H1 (cell line): Measurements from ENCODE around the gene PIK3R1. TPM values are rescaled to one million over a fixed set of nuclear protein-coding genes. Genes with fewer than 3 reads are reported as not detected.

Experiments
- CTCF ChIA-PET: fragments of 300-600 bp; sonication (Branson Sonifier 250); formaldehyde crosslinking; loops from one replicate; lab custom pipeline; 2021; ENCODE audit not compliant: partially characterized antibody; lab: Charles Lee
- POLR2A ChIA-PET: fragments of 300-600 bp; sonication (Branson Sonifier 250); formaldehyde crosslinking; loops from one replicate; lab custom pipeline; 2021; ENCODE audit warnings: inconsistent platforms; ENCODE audit not compliant: partially characterized antibody; lab: Charles Lee
- DNase-seq, 2 experiments: peaks; one replicate each; pipeline versions ENCODE4 v3.0.0 to v3.0.0-alpha.2; 2010 to 2022; ENCODE audit warnings: low spot score in 2 of 2, low read depth in 1 of 2, mixed read lengths in 1 of 2
- FAIRE-seq: peaks from 2 replicates; lab custom pipeline; 2011; peaks lifted over from hg19 to GRCh38; lab: Jason Lieb, UNC
- H2AFZ ChIP-seq: 2 replicates; pipeline ENCODE4 v1.8.1; 2012; ENCODE audit warnings: low read length, inconsistent platforms
- H2AK5ac ChIP-seq: 2 replicates; pipeline ENCODE4 v1.6.1; 2013; ENCODE audit warnings: low read depth, low read length
- H2BK120ac ChIP-seq: replicated peaks from 2 replicates; pipeline ENCODE3; 2013; ENCODE audit warnings: low read depth, low read length, inconsistent platforms
- H2BK12ac ChIP-seq: 2 replicates; pipeline ENCODE4 v1.6.1; 2013; ENCODE audit warnings: low read depth, low read length
- H2BK15ac ChIP-seq: 2 replicates; pipeline ENCODE4 v1.6.1; 2013; ENCODE audit warnings: low read length
- H2BK20ac ChIP-seq: 2 replicates; pipeline ENCODE4 v1.6.1; 2013; ENCODE audit warnings: low read length
- H2BK5ac ChIP-seq: 2 replicates; pipeline ENCODE4 v1.6.1; 2013; ENCODE audit warnings: low read depth, low read length
- H3K14ac ChIP-seq: 2 replicates; pipeline ENCODE4 v1.6.1; 2013; ENCODE audit warnings: inconsistent platforms; ENCODE audit not compliant: insufficient read length
- H3K18ac ChIP-seq: 2 replicates; pipeline ENCODE4 v1.6.1; 2013; ENCODE audit warnings: low read length; ENCODE audit errors: extremely low read depth
- H3K23ac ChIP-seq: 2 replicates; pipeline ENCODE4 v1.6.1; 2013; ENCODE audit warnings: inconsistent platforms; ENCODE audit not compliant: insufficient read length
- H3K23me2 ChIP-seq: 2 replicates; pipeline ENCODE4 v1.6.1; 2013; ENCODE audit warnings: low read depth, low read length
- H3K27ac ChIP-seq: 2 replicates; pipeline ENCODE4 v1.6.1; 2011; ENCODE audit warnings: low read depth, low read length, inconsistent platforms
- H3K27me3 ChIP-seq, 4 experiments: replicated peaks in 1 of 4; 1 replicate in 1 of 4; 2 replicates in 3 of 4; pipeline versions ENCODE4 v1.6.1 to v1.8.1; 2011 to 2013; ENCODE audit warnings: low read length in 3 of 4, mild to moderate bottlenecking in 3 of 4, inconsistent platforms in 2 of 4, mixed read lengths in 2 of 4, moderate library complexity in 1 of 4; ENCODE audit not compliant: control insufficient read depth in 3 of 4, insufficient read depth in 3 of 4; ENCODE audit errors: extremely low read depth in 1 of 4
- H3K36me3 ChIP-seq, 4 experiments: 2 replicates each; pipeline versions ENCODE4 v1.6.1 to v1.8.1; 2011 to 2013; ENCODE audit warnings: mild to moderate bottlenecking in 4 of 4, low read length in 3 of 4, moderate library complexity in 2 of 4, control low read depth in 1 of 4, inconsistent platforms in 1 of 4; ENCODE audit not compliant: insufficient read depth in 4 of 4, control insufficient read depth in 2 of 4
- H3K4ac ChIP-seq: replicated peaks from 2 replicates; pipeline ENCODE3; 2013; ENCODE audit warnings: low read length, low read depth, mixed read lengths, inconsistent platforms; ENCODE audit not compliant: insufficient read length
- H3K4me1 ChIP-seq, 4 experiments: replicated peaks in 1 of 4; 1 replicate in 1 of 4; 2 replicates in 3 of 4; pipeline versions ENCODE4 v1.6.1 to v1.8.1; 2011 to 2013; ENCODE audit warnings: low read length in 3 of 4, inconsistent platforms in 2 of 4, mixed read lengths in 1 of 4; ENCODE audit not compliant: insufficient read depth in 4 of 4, control insufficient read depth in 3 of 4
- H3K4me2 ChIP-seq, 2 experiments: 2 replicates each; pipeline versions ENCODE4 v1.6.1 to v1.8.1; 2011 to 2013; ENCODE audit warnings: low read depth in 2 of 2, low read length in 2 of 2, control low read depth in 1 of 2, inconsistent platforms in 1 of 2, mild to moderate bottlenecking in 1 of 2; ENCODE audit not compliant: insufficient read depth in 1 of 2
- H3K4me3 ChIP-seq, 4 experiments: fragments of 200-600, 300-600 bp in 1 of 4; sonication (generic), shearing (Covaris generic), sonication (Bioruptor Twin) in 1 of 4; 2 replicates each; pipeline versions ENCODE4 v1.5.1 to v1.8.1; 2011 to 2016; ENCODE audit warnings: low read length in 4 of 4, low read depth in 3 of 4, control low read depth in 2 of 4, inconsistent platforms in 2 of 4, mild to moderate bottlenecking in 2 of 4, mixed read lengths in 1 of 4, moderate library complexity in 1 of 4; ENCODE audit not compliant: insufficient read depth in 2 of 4; ENCODE audit errors: extremely low read depth in 1 of 4
- H3K56ac ChIP-seq: replicated peaks from 2 replicates; pipeline ENCODE3; 2013; ENCODE audit warnings: low read depth, mild to moderate bottlenecking, mixed read lengths, low read length, inconsistent platforms; ENCODE audit not compliant: insufficient read length
- H3K79me1 ChIP-seq: 2 replicates; pipeline ENCODE4 v1.6.1; 2013; ENCODE audit warnings: low read depth, low read length, control low read depth
- H3K79me2 ChIP-seq, 2 experiments: 2 replicates each; pipeline versions ENCODE4 v1.6.1 to v1.8.1; 2012 to 2013; ENCODE audit warnings: low read length in 2 of 2, mild to moderate bottlenecking in 2 of 2, inconsistent platforms in 1 of 2; ENCODE audit not compliant: insufficient read depth in 2 of 2, control insufficient read depth in 1 of 2
- H3K9ac ChIP-seq, 4 experiments: replicated peaks in 1 of 4; 1 replicate in 1 of 4; 2 replicates in 3 of 4; pipeline versions ENCODE4 v1.6.1 to v1.8.1; 2011 to 2013; ENCODE audit warnings: low read depth in 3 of 4, low read length in 3 of 4, control low read depth in 2 of 4, mild to moderate bottlenecking in 2 of 4, moderate library complexity in 2 of 4, inconsistent platforms in 1 of 4; ENCODE audit errors: extremely low read depth in 1 of 4
- H3K9me3 ChIP-seq, 2 experiments: 2 replicates each; pipeline versions ENCODE4 v1.6.1 to v1.8.1; 2012 to 2013; ENCODE audit warnings: mild to moderate bottlenecking in 2 of 2, moderate library complexity in 2 of 2, control low read depth in 1 of 2, inconsistent platforms in 1 of 2, low read depth in 1 of 2, low read length in 1 of 2, mixed read lengths in 1 of 2; ENCODE audit not compliant: insufficient read depth in 2 of 2
- H4K20me1 ChIP-seq, 2 experiments: replicated peaks in 1 of 2; 2 replicates each; pipeline versions ENCODE3 to v1.8.1; 2011 to 2013; ENCODE audit warnings: inconsistent platforms in 2 of 2, low read length in 2 of 2, mild to moderate bottlenecking in 1 of 2; ENCODE audit not compliant: insufficient read depth in 2 of 2, control insufficient read depth in 1 of 2
- H4K5ac ChIP-seq: 2 replicates; pipeline ENCODE4 v1.6.1; 2013; ENCODE audit warnings: low read length, low read depth, mixed read lengths, inconsistent platforms; ENCODE audit not compliant: insufficient read length
- H4K8ac ChIP-seq: 2 replicates; pipeline ENCODE4 v1.8.0; 2013; ENCODE audit warnings: mild to moderate bottlenecking, moderate library complexity, low read length, inconsistent platforms; ENCODE audit not compliant: insufficient read depth; ENCODE audit errors: extremely low read depth
- H4K91ac ChIP-seq: replicated peaks from 2 replicates; pipeline ENCODE3; 2013; ENCODE audit warnings: low read length, mixed read lengths, inconsistent platforms; ENCODE audit not compliant: insufficient read length
- ATF3 ChIP-seq: IDR thresholded peaks from 2 replicates; pipeline ENCODE4 v1.6.1; 2011; ENCODE audit warnings: low read depth, mild to moderate bottlenecking, low read length; ENCODE audit not compliant: insufficient read depth
- CTCF ChIP-seq, 3 experiments: IDR thresholded peaks; 1 replicate in 2 of 3; 2 replicates in 1 of 3; pipeline versions ENCODE4 v1.5.1 to v1.6.1; 2011; ENCODE audit warnings: low read length in 3 of 3, mild to moderate bottlenecking in 3 of 3, inconsistent platforms in 2 of 3, low read depth in 1 of 3, moderate library complexity in 1 of 3; ENCODE audit not compliant: insufficient read depth in 1 of 3; ENCODE audit errors: control extremely low read depth in 1 of 3
- EP300 ChIP-seq, 2 experiments: IDR thresholded peaks; 1 replicate in 1 of 2; 2 replicates in 1 of 2; pipeline ENCODE4 v1.6.1; 2011 to 2012; ENCODE audit warnings: low read depth in 2 of 2, low read length in 2 of 2, mild to moderate bottlenecking in 2 of 2, borderline replicate concordance in 1 of 2, inconsistent platforms in 1 of 2, moderate library complexity in 1 of 2
- GABPA ChIP-seq: IDR thresholded peaks from 2 replicates; pipeline ENCODE4 v1.6.1; 2011; ENCODE audit warnings: mild to moderate bottlenecking, low read length, moderate library complexity, borderline replicate concordance; ENCODE audit not compliant: insufficient read depth
- HDAC6 ChIP-seq: IDR thresholded peaks from one replicate; pipeline ENCODE4 v1.7.1; 2012; ENCODE audit warnings: low read depth, mild to moderate bottlenecking, inconsistent platforms, low read length, moderate library complexity
- MAX ChIP-seq: IDR thresholded peaks from 2 replicates; pipeline ENCODE4 v1.6.1; 2012; ENCODE audit warnings: inconsistent platforms
- SIN3A ChIP-seq, 2 experiments: IDR thresholded peaks in 1 of 2; conservative IDR thresholded peaks in 1 of 2; 2 replicates each; pipeline ENCODE4 v1.6.1; 2011 to 2012; ENCODE audit warnings: low read length in 2 of 2, improper control_type of control experiment in 1 of 2, low read depth in 1 of 2, mild to moderate bottlenecking in 1 of 2
- SRF ChIP-seq: IDR thresholded peaks from 2 replicates; pipeline ENCODE4 v1.6.1; 2011; ENCODE audit warnings: mild to moderate bottlenecking, low read depth, low read length, moderate library complexity
- TAF7 ChIP-seq: optimal IDR thresholded peaks from 2 replicates; pipeline ENCODE3; 2011; ENCODE audit warnings: low read depth, mild to moderate bottlenecking, inconsistent platforms, low read length, moderate library complexity, borderline replicate concordance
- TCF12 ChIP-seq: IDR thresholded peaks from 2 replicates; pipeline ENCODE4 v1.6.1; 2011; ENCODE audit warnings: low read depth, mild to moderate bottlenecking, low read length
- whole genome bisulfite sequencing, 2 experiments: shearing (Covaris generic) in 1 of 2; methylation state at CpG; one replicate each; pipeline versions ENCODE4 v1.1.6 to v1.1.7; 2013 to 2015; ENCODE audit warnings: low lambda C conversion rate in 2 of 2, mixed read lengths in 2 of 2, inconsistent platforms in 1 of 2, low coverage in 1 of 2, missing lambda C conversion rate in 1 of 2; ENCODE audit not compliant: insufficient replicate concordance in 2 of 2, insufficient coverage in 1 of 2, insufficient read length in 1 of 2; ENCODE audit errors: extremely low coverage in 1 of 2, missing lambda C conversion rate in 1 of 2; 5-methylcytosine and 5-hydroxymethylcytosine counted together
- polyA plus RNA-seq, 7 experiments: library from polyadenylated mRNA; depleted of rRNA in 3 of 7; stranded (reverse) in 5 of 7; unstranded in 2 of 7; fragments of >200 nt in 5 of 7; fragments of 200-250 nt in 2 of 7; gene quantifications; 1 replicate in 5 of 7; 2 replicates in 1 of 7; 4 replicates in 1 of 7; pipeline versions ENCODE4 v1.2.1 to v1.2.3, GENCODE V29; 2011 to 2013; ENCODE audit warnings: missing spikeins in 2 of 7, mixed read lengths in 2 of 7
- total RNA-seq: library from RNA; stranded (reverse); fragmentation: NEBNext Ultra II Directional; extraction: Animal tissue kit (Norgen Biotek cat#: 25700); gene quantifications from 2 replicates; pipeline ENCODE4 v1.2.1, GENCODE V29; 2021

PIK3R1 gene
- total and polyA plus RNA-seq, 2 of the 8 experiments (the other 6 are each of a cell fraction or from before 2014, with no cell fraction given) = 2.3 to 13.7 TPM

- Histone ChIP-seq H2BK120ac (no peak overlapping the region), H3K4me3 (no peak overlapping the region), H2BK12ac (no peak overlapping the region), H3K79me2 (no peaks in the 10 kb centered on the region), H3K36me3 (peaks cover 2 to 30% (median 26%) of the 10 kb centered on the region in 4 experiments; a peak in 6 of 8 replicates), H2BK20ac (no peak overlapping the region), H3K9me3 (no peaks in the 10 kb centered on the region), H3K27me3 (no peaks in the 10 kb centered on the region), H3K23me2 (no peaks in the 10 kb centered on the region), H4K91ac (no peak overlapping the region), H4K5ac (no peak overlapping the region), H3K4me1 (peaks cover 0 to 5% (median 0%) of the 10 kb centered on the region in 4 experiments; a peak in 1 of 7 replicates), H3K9ac (no peak overlapping the region), H3K18ac (no peak overlapping the region), H3K4ac (no peak overlapping the region), H4K20me1 (no peaks in the 10 kb centered on the region), H2BK15ac (no peak overlapping the region), H3K14ac (no peak overlapping the region), H2AK5ac (no peak overlapping the region), H4K8ac (no peak overlapping the region), H2BK5ac (no peak overlapping the region), H3K4me2 (no peak overlapping the region), H3K79me1 (no peaks in the 10 kb centered on the region), H3K56ac (no peak overlapping the region), H3K23ac (no peak overlapping the region), H2AFZ (no peak overlapping the region), H3K27ac (no peak overlapping the region)
- DNase-seq (no peak), FAIRE-seq (no peak)
- ChIA-PET CTCF (no interaction called here), POLR2A (no interaction called here)
- 85% methylated on average over 3 of the region's 3 CpGs; no CpG with 5 or more reads in 1 of the 2 experiments for WGBS, 2 experiments
- no peak for TF ChIP-seq SIN3A (conservative IDR thresholded peaks at IDR 0.05 in 1 of 2, IDR thresholded peaks at IDR 0.05 in 1 of 2; ENCODE audit: low read depth in 1 of 2, low read length in 2 of 2)
- TF ChIP-seq HDAC6 = no peak
- TF ChIP-seq GABPA = no peak
- TF ChIP-seq EP300 (IDR thresholded peaks at IDR 0.05; ENCODE audit: borderline replicate concordance in 1 of 2, low read depth in 2 of 2, low read length in 2 of 2) = no peak
- TF ChIP-seq SRF = no peak
- TF ChIP-seq CTCF (IDR thresholded peaks at IDR 0.05; ENCODE audit: control extremely low read depth in 1 of 3, insufficient read depth in 1 of 3, low read depth in 1 of 3, low read length in 3 of 3) = no peak
- TF ChIP-seq MAX = no peak
- TF ChIP-seq ATF3 = no peak
- TF ChIP-seq TAF7 = no peak
- TF ChIP-seq TCF12 = no peak
These were observed 80.2 kb downstream of the PIK3R1 start for GRCh38 chr5:68295772-68296171.
